Stimulated activated CD8-positive, alpha-beta memory T cell treated with anti-CD3 and anti-CD28 coated beads, Interleukin-15, amount 100 ng/mL, for 4 hours (primary cell): ENCODE results near the gene ARFIP2.

ENCODE experiments used
- DNase-seq, 2 donors: peaks; one replicate each; pipeline ENCODE4 v3.0.0-alpha.2; 2020; ENCODE audit warnings: low read depth in 2 of 2

Gene ARFIP2

GRCh38 chr11:6443269-6444003 lies 37.7 kb downstream of the ARFIP2 start:
- peak in 1 of 2 donors; percentile 27 for DNase-seq

DNA sequence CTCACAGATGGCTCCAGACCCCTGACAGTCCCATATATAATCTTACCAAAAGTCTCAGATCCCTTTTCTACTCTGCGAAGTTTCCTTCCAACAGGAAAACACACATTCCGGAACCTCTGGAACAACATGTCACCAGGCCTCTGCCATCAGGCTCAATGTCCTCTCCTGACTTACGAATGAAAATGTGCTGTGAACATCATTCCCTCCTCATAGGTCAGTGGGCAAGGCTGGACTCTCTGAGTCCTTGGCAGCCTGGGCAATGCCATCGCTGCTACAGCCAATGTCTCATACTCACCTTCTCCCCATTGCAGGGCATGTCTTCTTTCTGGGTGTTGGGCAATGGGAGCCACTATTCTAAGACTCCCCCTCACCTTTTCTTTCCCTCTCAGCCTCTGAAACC lies 38.7 kb downstream of the ARFIP2 start:
- no peak for DNase-seq

DNA sequence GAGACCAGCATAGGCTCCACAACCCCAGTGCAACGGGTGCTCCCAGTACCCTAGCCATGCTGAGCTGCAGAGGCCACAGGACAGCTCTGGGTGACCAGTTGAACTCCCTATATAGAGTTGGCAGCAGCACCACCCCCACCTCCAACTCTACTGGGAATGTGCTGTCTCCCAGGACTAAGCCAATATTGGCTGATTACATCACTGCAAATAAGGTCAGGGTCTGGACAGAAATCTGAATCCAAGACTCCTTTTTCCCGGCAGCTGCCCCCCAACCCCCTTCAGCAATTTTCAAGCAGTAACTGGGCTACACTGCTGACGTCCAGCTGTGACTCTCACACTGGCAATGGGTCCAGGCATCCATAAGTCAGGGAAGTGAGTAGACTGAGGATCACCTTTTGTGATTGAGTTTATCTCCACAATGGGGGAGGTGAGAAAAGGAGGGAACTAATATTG lies 40.2 kb downstream of the ARFIP2 start, which contains the start of gene HPX:
Gene HPX (minus strand): TSS at position 82 of the 453 bp plus-strand sequence. CDS start 24 bp downstream, at position 58.
- DNase-seq, result no peak

GRCh38 chr11:6438979-6439571 lies 42.1 kb downstream of the ARFIP2 start:
- DNase-seq, result no peak

- DNase-seq, result no peak
Observed at GRCh38 chr11:6437993-6438392, 43.1 kb downstream of the ARFIP2 start.

DNA sequence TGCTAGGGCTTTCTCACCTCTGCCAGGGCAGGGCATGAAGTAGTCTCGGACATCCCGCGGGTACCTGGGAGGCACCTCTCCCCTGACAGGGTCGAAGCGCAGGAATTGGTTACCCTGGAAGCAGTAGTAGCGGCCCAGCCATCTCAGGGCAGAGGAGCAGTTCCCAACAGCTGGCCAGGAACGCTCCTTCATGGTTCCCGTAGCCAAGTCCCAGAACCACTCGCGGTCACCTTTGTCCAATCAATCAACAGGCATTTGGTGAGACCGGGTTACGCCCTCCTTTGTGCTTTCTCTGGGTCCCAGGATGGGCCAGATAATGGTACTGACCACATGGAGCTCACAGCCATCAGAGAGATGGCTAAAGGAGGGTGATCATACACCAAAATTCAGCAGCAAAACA lies 43.7 kb downstream of the ARFIP2 start:
- no peak for DNase-seq

- DNase-seq, result no peak
Observed at GRCh38 chr11:6433998-6434660, 47.0 kb downstream of the ARFIP2 start.

DNA sequence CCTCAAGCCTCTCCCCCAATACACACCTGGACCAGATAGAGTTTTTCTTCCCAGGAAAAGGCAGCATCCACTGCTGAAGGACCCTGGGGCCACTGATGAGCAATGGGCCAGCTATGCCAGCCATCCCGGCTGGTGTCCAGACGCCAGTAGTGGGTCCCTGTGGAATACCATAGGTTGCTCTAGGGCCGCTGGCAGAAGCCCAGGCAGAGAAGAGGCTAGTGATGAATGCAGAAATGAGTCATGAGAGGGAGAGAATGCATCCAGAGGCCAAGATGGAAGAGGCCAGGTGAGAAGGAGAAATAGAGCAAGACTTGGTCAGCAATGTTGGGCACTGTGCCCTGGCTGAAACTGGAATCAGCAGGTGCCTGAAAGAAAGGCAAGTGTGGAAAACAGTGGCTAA lies 49.3 kb downstream of the ARFIP2 start:
- DNase-seq, result no peak

DNA sequence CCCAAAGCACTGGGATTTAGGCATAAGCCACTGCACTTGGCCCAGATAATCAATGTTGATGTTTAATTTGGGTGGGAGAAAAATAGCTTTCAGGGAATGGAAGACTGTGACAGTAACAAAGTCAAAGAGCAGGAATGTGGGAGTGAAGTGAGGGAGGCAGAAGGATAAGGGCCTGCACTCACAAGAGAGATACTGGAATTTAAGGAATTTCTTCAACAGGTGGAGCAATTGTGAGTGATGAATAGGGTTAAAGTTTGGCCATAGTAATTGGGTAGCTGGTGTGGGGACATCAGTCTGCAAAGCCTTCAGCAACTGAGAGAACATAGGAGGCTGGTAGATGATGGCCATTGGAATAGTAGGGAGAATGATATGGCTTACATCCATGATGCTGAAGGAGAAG lies 53.6 kb downstream of the ARFIP2 start:
- no peak for DNase-seq
